HG03066 (cell line): ENCODE data around the gene TMEM220.

Experiments
- ATAC-seq: cut with Tn5 transposase; IDR thresholded peaks from one replicate; pipeline ENCODE4 v1.9.1; 2021; ENCODE audit warnings: low read depth; ENCODE audit not compliant: unreplicated experiment

Gene TMEM220

DNA sequence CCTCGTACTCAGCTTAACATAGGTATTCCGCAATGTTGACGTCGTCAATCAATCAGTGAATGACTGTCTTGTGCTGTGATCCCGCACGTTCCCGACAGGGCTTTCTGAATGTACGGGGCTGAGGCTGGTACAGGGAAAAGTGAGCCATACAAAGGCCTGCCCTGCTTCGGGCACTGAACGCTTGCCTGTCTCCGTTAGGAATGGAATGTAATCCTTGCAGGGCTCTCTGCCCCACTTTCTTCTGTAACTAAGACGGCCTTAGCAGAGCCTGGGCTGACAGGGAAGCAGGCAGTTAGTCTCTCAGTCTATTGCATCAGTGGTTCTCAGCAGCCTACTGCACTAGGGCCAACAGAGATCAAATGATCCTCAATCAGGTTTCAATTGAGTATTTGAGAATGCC lies 56.5 kb downstream of the TMEM220 start:
- no peak for ATAC-seq

DNA sequence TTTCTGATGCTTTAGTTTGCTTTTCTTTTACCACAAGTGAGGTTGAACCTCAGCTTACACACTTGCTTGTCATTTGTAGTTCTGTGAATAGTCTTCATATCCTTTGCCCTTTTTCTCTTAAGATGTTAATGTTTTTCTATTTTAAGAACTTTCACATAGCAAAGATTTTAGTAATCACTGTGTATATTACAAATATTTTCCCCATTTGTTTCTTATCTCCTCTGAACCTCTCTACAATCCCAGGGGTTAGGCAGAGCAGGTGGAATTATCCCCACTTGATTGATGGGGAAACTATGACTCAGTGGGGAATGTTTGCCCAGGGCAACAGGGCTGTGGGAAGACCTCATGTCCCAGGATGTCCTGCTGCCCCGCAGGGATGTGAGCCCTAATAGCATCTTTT lies 61.0 kb downstream of the TMEM220 start:
- no peak for ATAC-seq

DNA sequence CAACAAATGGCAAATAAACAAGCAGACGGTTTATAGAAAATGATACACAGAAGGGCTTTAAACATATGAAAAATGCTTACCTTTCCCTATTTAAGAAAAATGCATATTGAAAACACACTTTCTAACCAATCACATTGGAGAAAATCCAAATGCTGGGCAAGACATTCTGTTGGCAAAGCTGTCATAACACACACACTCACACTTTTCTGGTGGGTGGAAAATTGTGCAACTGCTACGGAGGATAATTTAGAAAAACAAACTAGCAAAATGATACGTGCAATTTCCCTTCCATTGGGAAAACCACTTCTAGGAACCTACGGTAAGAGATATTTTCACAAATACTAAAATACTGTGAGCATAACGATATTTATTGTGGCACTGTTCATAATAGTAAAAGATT lies 62.9 kb downstream of the TMEM220 start:
- no peak for ATAC-seq

DNA sequence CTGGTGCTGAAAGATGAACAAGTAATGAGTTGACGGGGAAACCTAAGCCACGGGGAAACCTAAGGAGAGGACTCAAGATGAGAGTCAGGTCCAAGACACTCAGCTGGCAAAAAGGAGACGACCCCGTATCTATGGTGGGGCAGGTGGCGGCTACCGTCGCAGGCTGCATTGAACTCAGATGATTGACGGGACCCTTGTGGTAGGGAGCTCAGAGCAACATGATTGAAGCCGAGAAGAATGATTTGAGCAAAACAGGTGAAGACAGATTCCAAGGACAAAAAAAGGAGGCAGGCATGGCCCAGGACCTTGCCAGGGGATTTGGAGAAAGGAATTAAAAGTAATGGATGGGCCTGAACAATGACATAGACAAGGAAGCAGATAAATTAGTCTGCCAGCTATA lies 65.3 kb downstream of the TMEM220 start:
- no peak for ATAC-seq
